ENCODE data around the gene ZNF320. TPM values are rescaled to one million over a fixed set of nuclear protein-coding genes. Genes with fewer than 3 reads are reported as not detected.
"Not testable (repeated sequence)": the region's sequence is repeated elsewhere in the genome, so short reads cannot be mapped to it uniquely, and the experiment has no call there.

Gene ZNF320
- total RNA-seq, 1 experiment from 2014 or later = 26.1 TPM

DNA sequence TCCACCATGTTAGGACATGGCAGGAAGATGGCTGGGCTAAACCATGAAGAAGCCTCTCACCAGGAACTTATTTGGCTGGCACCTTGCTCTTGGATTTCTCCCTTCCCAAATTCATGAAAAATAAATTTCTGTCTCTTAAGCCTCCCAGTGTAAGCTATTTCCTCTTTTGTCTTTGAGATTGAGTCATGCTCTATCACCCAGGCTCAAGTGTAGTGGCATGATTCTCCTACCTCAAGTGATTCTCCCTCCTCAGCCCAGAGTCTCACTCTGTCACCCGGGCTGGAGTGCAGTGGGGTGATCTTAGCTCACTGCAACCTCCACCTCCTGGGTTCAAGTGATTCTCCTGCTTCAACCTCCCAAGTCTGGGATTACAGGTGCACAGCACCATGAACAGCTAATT, 13.2 kb upstream of the ZNF320 start:
- Histone ChIP-seq H3K4ac (ENCODE audit: low read depth, low read length) (no peak overlapping the region), H3K9ac (ENCODE audit: extremely low read depth, insufficient read length, low read length) (no peak overlapping the region), H4K91ac (ENCODE audit: insufficient read length, low read depth, low read length) (no peak overlapping the region), H2BK15ac (ENCODE audit: low read depth, low read length) (no peak overlapping the region), H3K14ac (ENCODE audit: insufficient read depth, low read length) (no peak overlapping the region), H2BK5ac (ENCODE audit: insufficient read length, low read length) (no peak overlapping the region), H2AFZ (ENCODE audit: low read length) (no peak overlapping the region), H2BK12ac (ENCODE audit: insufficient read length, low read depth, low read length) (no peak overlapping the region), H3K27ac (ENCODE audit: insufficient read length, low read depth, low read length) (no peak overlapping the region), H4K20me1 (ENCODE audit: control insufficient read depth, insufficient read depth, insufficient read length) (no peaks in the 10 kb centered on the region), H4K5ac (ENCODE audit: insufficient read length, low read depth, low read length) (no peak overlapping the region), H4K8ac (replicated peaks; ENCODE audit: insufficient read length, low read depth, low read length) (no peak overlapping the region), H3K4me2 (ENCODE audit: insufficient read depth, insufficient read length, low read length) (no peak overlapping the region), H2AK5ac (ENCODE audit: insufficient read length, low read length) (no peak overlapping the region), H3T11ph (ENCODE audit: low read length) (no peak overlapping the region), H3K79me2 (ENCODE audit: insufficient read depth, low read length) (no peaks in the 10 kb centered on the region), H3K4me1 (ENCODE audit: insufficient read depth, low read length) (no peaks in the 10 kb centered on the region), H2BK120ac (ENCODE audit: low read depth, low read length, poor library complexity, severe bottlenecking) (no peak overlapping the region), H3K23ac (ENCODE audit: insufficient read length, low read depth, low read length) (no peak overlapping the region), H2BK20ac (ENCODE audit: low read depth, low read length, poor library complexity, severe bottlenecking) (no peak overlapping the region), H3K23me2 (ENCODE audit: insufficient read length, low read depth, low read length, poor library complexity, severe bottlenecking) (no peaks in the 10 kb centered on the region), H3K18ac (ENCODE audit: insufficient read length, low read depth, low read length) (no peak overlapping the region), H3K79me1 (ENCODE audit: insufficient read depth, low read depth, low read length, poor library complexity, severe bottlenecking) (no peaks in the 10 kb centered on the region), H3K56ac (ENCODE audit: insufficient read length, low read depth, low read length) (no peak overlapping the region), H3K9me3 (ENCODE audit: control insufficient read depth, low read depth, low read length) (no peaks in the 10 kb centered on the region), H3K27me3 (ENCODE audit: insufficient read depth, low read length) (no peaks in the 10 kb centered on the region)
- peaks cover 33 to 68% (median 55%) of the 10 kb centered on the region in 3 experiments for H3K36me3 Mint-ChIP-seq (ENCODE audit: insufficient read depth in 1 of 3, low read depth in 3 of 3)
- no peaks in the 10 kb centered on the region for H3K27me3 Mint-ChIP-seq (ENCODE audit: low read depth)
- no peak for TF ChIP-seq CTCF (conservative IDR thresholded peaks at IDR 0.05)
- no peak overlapping the region for H3K27ac Mint-ChIP-seq
- no peaks in the 10 kb centered on the region for H3K4me1 Mint-ChIP-seq
- no peak for DNase-seq
- peaks cover 0 to 3% of the 10 kb centered on the region in 2 experiments; a peak in 1 of 5 replicates for H3K9me3 Mint-ChIP-seq
- no CpG with 5 or more reads among the region's 1 CpG for WGBS (ENCODE audit: extremely low coverage, insufficient read length, low lambda C conversion rate)
- no peak overlapping the region; a peak in 1 of 5 replicates for H3K4me3 Mint-ChIP-seq

GRCh38 chr19:52904052-52904780, 6.8 kb upstream of the ZNF320 start:
- not testable (repeated sequence) for H3K9me3 ChIP-seq (ENCODE audit: control insufficient read depth, low read depth, low read length); H3K27me3 Mint-ChIP-seq (ENCODE audit: low read depth); H2BK120ac ChIP-seq (ENCODE audit: low read depth, low read length, poor library complexity, severe bottlenecking)

More at GRCh38 chr19:52904052-52904780, 6.8 kb upstream of the ZNF320 start:
- not testable (repeated sequence) for H2AK5ac ChIP-seq (ENCODE audit: insufficient read length, low read length); H3K9ac ChIP-seq (ENCODE audit: extremely low read depth, insufficient read length, low read length); H3K4me2 ChIP-seq (ENCODE audit: insufficient read depth, insufficient read length, low read length); H3K27ac Mint-ChIP-seq; H4K5ac ChIP-seq (ENCODE audit: insufficient read length, low read depth, low read length); H4K91ac ChIP-seq (ENCODE audit: insufficient read length, low read depth, low read length); H2BK15ac ChIP-seq (ENCODE audit: low read depth, low read length); H3K79me2 ChIP-seq (ENCODE audit: insufficient read depth, low read length); H2BK5ac ChIP-seq (ENCODE audit: insufficient read length, low read length); H3K4me1 ChIP-seq (ENCODE audit: insufficient read depth, low read length); H3T11ph ChIP-seq (ENCODE audit: low read length); H4K8ac ChIP-seq (replicated peaks; ENCODE audit: insufficient read length, low read depth, low read length); H2AFZ ChIP-seq (ENCODE audit: low read length); H3K14ac ChIP-seq (ENCODE audit: insufficient read depth, low read length); H3K79me1 ChIP-seq (ENCODE audit: insufficient read depth, low read depth, low read length, poor library complexity, severe bottlenecking); H3K27me3 ChIP-seq (ENCODE audit: insufficient read depth, low read length); DNase-seq; H2BK12ac ChIP-seq (ENCODE audit: insufficient read length, low read depth, low read length); H3K4me3 Mint-ChIP-seq; H4K20me1 ChIP-seq (ENCODE audit: control insufficient read depth, insufficient read depth, insufficient read length); H3K56ac ChIP-seq (ENCODE audit: insufficient read length, low read depth, low read length); H3K18ac ChIP-seq (ENCODE audit: insufficient read length, low read depth, low read length); H3K4ac ChIP-seq (ENCODE audit: low read depth, low read length); H3K27ac ChIP-seq (ENCODE audit: insufficient read length, low read depth, low read length); H2BK20ac ChIP-seq (ENCODE audit: low read depth, low read length, poor library complexity, severe bottlenecking); H3K23ac ChIP-seq (ENCODE audit: insufficient read length, low read depth, low read length); H3K9me3 Mint-ChIP-seq; H3K23me2 ChIP-seq (ENCODE audit: insufficient read length, low read depth, low read length, poor library complexity, severe bottlenecking)
- Mint-ChIP-seq H3K4me1 (peaks cover 20 to 21% of the 10 kb centered on the region in 2 experiments), H3K36me3 (ENCODE audit: insufficient read depth in 1 of 3, low read depth in 3 of 3) (peaks cover 27 to 37% (median 35%) of the 10 kb centered on the region in 3 experiments)
- no CpG with 5 or more reads among the region's 16 CpGs for WGBS (ENCODE audit: extremely low coverage, insufficient read length, low lambda C conversion rate)
